ENCODE data around the gene WDFY2. TPM values are rescaled to one million over a fixed set of nuclear protein-coding genes. Genes with fewer than 3 reads are reported as not detected.

Gene WDFY2
- total and polyA plus RNA-seq, 2 of the 13 experiments (the other 11 are each of a cell fraction or from before 2014, with no cell fraction given): 22.6 to 27.0 TPM

DNA sequence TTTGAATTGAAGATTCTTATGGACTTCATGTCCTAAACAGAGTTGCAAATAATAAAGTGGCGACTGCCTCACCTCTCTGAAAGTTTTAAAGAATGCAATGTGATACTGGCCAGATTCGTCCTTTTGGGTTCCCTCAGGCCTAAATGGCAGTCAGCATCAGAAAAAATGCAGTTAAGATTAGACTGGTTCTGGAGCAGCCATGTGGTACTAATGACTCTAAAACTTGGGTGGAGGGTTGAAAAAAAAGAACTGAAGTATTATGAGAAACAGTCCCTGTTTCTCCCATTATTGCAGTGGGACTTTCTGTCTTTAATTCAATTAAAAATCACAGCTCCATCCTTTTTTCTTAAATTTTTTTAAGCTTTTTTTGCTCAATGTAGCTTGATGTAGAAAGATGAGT lies 37.3 kb downstream of the WDFY2 start:
- ChIA-PET CTCF (ENCODE audit: low intra/inter-chr PET ratio, low total read pairs) (no interaction called here), POLR2A (no interaction called here)
- peak overlapping the region; percentile 77 for H3K27ac ChIP-seq (ENCODE audit: extremely low read length, insufficient read depth, low read length)
- in situ Hi-C loops (cut with HindIII; ENCODE audit: extremely low pct_ligation_motif_present, low pct_unique_long_range_greater_than_20kb) (no loop called here), intact Hi-C loops (cut with micrococcal nuclease; ENCODE audit: unreplicated experiment) (loop anchor here (2.0 kb wide), 1 partner anchor 15 kb away; no protein-coding TSS in a partner anchor)
- no TSS peak for BruUV-seq (replicated peaks)
- ATAC-seq (no peak), FAIRE-seq (no peak), DNase-seq (ENCODE audit: low spot score) (no peak)
- H2AFZ ChIP-seq (ENCODE audit: low read length): no peak overlapping the region
- no peaks in the 10 kb centered on the region for H4K20me1 ChIP-seq (ENCODE audit: insufficient read depth, low read length)
- 100% methylated on average over 2 of the region's 2 CpGs for WGBS (ENCODE audit: low lambda C conversion rate)
- no peak overlapping the region for H3K4me3 ChIP-seq (replicated peaks in 1 of 3; ENCODE audit: insufficient read depth in 1 of 3, low read depth in 2 of 3, low read length in 3 of 3)
- peaks cover 3 to 5% of the 10 kb centered on the region in 2 experiments; a peak in 4 of 5 replicates for H3K36me3 ChIP-seq (replicated peaks in 1 of 2; ENCODE audit: control insufficient read depth in 1 of 2, insufficient read depth in 2 of 2, low read length in 2 of 2)
- peaks cover 78% of the 10 kb centered on the region for H3K79me2 ChIP-seq (ENCODE audit: insufficient read depth, low read length)
- H3K27me3 ChIP-seq (ENCODE audit: control insufficient read depth in 1 of 2, insufficient read depth in 2 of 2, low read length in 2 of 2): no peaks in the 10 kb centered on the region
- TF ChIP-seq ATRX (CRISPR knock-in tag; IDR thresholded peaks at IDR 0.05; ENCODE audit: borderline replicate concordance): no peak
- no peak for TF ChIP-seq ZNF17 (CRISPR knock-in tag; IDR thresholded peaks at IDR 0.05)
- no peak for TF ChIP-seq ETV6 (CRISPR knock-in tag; conservative IDR thresholded peaks at IDR 0.05)
- TF ChIP-seq ZNF430 (CRISPR knock-in tag; IDR thresholded peaks at IDR 0.05): no peak
- TF ChIP-seq, protein P1, sequence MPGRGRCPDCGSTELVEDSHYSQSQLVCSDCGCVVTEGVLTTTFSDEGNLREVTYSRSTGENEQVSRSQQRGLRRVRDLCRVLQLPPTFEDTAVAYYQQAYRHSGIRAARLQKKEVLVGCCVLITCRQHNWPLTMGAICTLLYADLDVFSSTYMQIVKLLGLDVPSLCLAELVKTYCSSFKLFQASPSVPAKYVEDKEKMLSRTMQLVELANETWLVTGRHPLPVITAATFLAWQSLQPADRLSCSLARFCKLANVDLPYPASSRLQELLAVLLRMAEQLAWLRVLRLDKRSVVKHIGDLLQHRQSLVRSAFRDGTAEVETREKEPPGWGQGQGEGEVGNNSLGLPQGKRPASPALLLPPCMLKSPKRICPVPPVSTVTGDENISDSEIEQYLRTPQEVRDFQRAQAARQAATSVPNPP (CRISPR knock-in tag; IDR thresholded peaks at IDR 0.05): no peak
- TF ChIP-seq ZNF598 (CRISPR knock-in tag; IDR thresholded peaks at IDR 0.05; ENCODE audit: borderline replicate concordance): no peak
- TF ChIP-seq HNF1B (CRISPR knock-in tag; IDR thresholded peaks at IDR 0.05): no peak
- no peak for TF ChIP-seq ZNF484 (CRISPR knock-in tag; IDR thresholded peaks at IDR 0.05; ENCODE audit: borderline replicate concordance, low read depth)
- TF ChIP-seq, protein P2, sequence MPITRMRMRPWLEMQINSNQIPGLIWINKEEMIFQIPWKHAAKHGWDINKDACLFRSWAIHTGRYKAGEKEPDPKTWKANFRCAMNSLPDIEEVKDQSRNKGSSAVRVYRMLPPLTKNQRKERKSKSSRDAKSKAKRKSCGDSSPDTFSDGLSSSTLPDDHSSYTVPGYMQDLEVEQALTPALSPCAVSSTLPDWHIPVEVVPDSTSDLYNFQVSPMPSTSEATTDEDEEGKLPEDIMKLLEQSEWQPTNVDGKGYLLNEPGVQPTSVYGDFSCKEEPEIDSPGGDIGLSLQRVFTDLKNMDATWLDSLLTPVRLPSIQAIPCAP (CRISPR knock-in tag; IDR thresholded peaks at IDR 0.05; ENCODE audit: low read depth): no peak
- TF ChIP-seq ZBTB38 (CRISPR knock-in tag; IDR thresholded peaks at IDR 0.05): no peak
- H3K4me2 ChIP-seq (ENCODE audit: low read depth, low read length): no peak overlapping the region
- no peaks in the 10 kb centered on the region for H3K9me3 ChIP-seq (ENCODE audit: low read length)
- H3K4me1 ChIP-seq (ENCODE audit: insufficient read depth, low read length): peaks cover 85% of the 10 kb centered on the region
- no peak overlapping the region for H3K9ac ChIP-seq (ENCODE audit: insufficient read depth, low read depth, low read length)

All from HepG2 (cell line).